Measurements from ENCODE around the gene PACRGL. TPM values are rescaled to one million over a fixed set of nuclear protein-coding genes. Genes with fewer than 3 reads are reported as not detected.

PACRGL gene
- total and polyA plus RNA-seq, 9 of the 15 experiments (the other 6 are each of a cell fraction or from before 2014, with no cell fraction given), result 6.6 to 55.0 (median 27.5) TPM

DNA sequence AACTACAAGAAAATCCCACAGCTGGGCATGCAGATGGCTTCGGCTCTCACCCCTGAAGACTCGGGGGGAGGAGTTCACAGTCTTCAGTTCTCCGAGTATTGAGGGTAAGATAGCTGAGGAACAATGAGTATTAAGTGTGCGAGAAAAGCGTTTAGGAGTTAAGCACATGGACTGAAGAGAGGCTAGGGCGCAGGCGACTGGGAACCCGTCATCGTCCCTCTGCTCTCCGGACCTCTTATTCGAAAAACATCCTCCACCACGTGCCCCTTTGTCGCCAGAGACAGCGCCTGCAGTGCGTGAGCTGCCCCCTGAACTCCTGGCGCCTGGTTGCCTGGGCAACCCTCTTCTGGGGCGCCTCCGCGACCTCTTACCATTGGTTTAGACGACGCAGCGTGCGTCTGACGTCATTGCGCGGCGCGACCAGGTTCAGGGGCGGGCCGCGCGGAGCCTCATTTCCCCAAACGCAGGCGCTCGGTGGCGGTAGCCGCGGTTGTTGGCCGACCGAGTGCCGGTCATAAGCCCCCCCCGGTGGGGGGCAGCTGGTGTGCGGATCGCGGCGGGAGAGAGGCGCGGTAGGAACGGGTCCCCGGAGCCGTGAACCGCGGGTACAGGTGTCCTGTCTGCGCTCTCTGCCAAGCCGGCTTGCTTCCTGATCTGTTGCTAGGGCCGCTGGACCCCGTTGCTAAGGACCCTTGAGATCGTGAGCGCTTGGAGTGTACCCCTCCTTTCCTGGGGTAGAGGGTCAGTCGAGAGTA lies at the start of gene PACRGL (continued):
- TF ChIP-seq, protein P1, sequence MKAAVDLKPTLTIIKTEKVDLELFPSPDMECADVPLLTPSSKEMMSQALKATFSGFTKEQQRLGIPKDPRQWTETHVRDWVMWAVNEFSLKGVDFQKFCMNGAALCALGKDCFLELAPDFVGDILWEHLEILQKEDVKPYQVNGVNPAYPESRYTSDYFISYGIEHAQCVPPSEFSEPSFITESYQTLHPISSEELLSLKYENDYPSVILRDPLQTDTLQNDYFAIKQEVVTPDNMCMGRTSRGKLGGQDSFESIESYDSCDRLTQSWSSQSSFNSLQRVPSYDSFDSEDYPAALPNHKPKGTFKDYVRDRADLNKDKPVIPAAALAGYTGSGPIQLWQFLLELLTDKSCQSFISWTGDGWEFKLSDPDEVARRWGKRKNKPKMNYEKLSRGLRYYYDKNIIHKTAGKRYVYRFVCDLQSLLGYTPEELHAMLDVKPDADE (conservative IDR thresholded peaks at IDR 0.05; ENCODE audit: control insufficient read depth, low read depth, low read length), result peak; percentile 84
- TF ChIP-seq, protein P2, sequence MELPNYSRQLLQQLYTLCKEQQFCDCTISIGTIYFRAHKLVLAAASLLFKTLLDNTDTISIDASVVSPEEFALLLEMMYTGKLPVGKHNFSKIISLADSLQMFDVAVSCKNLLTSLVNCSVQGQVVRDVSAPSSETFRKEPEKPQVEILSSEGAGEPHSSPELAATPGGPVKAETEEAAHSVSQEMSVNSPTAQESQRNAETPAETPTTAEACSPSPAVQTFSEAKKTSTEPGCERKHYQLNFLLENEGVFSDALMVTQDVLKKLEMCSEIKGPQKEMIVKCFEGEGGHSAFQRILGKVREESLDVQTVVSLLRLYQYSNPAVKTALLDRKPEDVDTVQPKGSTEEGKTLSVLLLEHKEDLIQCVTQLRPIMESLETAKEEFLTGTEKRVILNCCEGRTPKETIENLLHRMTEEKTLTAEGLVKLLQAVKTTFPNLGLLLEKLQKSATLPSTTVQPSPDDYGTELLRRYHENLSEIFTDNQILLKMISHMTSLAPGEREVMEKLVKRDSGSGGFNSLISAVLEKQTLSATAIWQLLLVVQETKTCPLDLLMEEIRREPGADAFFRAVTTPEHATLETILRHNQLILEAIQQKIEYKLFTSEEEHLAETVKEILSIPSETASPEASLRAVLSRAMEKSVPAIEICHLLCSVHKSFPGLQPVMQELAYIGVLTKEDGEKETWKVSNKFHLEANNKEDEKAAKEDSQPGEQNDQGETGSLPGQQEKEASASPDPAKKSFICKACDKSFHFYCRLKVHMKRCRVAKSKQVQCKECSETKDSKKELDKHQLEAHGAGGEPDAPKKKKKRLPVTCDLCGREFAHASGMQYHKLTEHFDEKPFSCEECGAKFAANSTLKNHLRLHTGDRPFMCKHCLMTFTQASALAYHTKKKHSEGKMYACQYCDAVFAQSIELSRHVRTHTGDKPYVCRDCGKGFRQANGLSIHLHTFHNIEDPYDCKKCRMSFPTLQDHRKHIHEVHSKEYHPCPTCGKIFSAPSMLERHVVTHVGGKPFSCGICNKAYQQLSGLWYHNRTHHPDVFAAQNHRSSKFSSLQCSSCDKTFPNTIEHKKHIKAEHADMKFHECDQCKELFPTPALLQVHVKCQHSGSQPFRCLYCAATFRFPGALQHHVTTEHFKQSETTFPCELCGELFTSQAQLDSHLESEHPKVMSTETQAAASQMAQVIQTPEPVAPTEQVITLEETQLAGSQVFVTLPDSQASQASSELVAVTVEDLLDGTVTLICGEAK (IDR thresholded peaks at IDR 0.05), result no peak
- TF ChIP-seq, protein P2 (CRISPR knock-in tag; IDR thresholded peaks at IDR 0.05), result no peak
- peak; percentile 96 for TF ChIP-seq POLR2G (IDR thresholded peaks at IDR 0.05; ENCODE audit: low read depth, low read length)
- peak; percentile 43 for TF ChIP-seq BHLHE40 (IDR thresholded peaks at IDR 0.05; ENCODE audit: low read length)
- TF ChIP-seq, protein P3, sequence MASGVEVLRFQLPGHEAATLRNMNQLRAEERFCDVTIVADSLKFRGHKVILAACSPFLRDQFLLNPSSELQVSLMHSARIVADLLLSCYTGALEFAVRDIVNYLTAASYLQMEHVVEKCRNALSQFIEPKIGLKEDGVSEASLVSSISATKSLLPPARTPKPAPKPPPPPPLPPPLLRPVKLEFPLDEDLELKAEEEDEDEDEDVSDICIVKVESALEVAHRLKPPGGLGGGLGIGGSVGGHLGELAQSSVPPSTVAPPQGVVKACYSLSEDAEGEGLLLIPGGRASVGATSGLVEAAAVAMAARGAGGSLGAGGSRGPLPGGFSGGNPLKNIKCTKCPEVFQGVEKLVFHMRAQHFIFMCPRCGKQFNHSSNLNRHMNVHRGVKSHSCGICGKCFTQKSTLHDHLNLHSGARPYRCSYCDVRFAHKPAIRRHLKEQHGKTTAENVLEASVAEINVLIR (CRISPR knock-in tag; IDR thresholded peaks at IDR 0.05), result peak; percentile 90
- peak; percentile 59; the same call in 1 of the 2 replicates for TF ChIP-seq FOXJ2 (tag; IDR thresholded peaks at IDR 0.05)
- peak; percentile 88 to 95; a peak in 3 of 4 replicates for TF ChIP-seq SIN3A (IDR thresholded peaks at IDR 0.05; ENCODE audit: borderline replicate concordance in 2 of 2, control insufficient read depth in 1 of 2, low read depth in 2 of 2, low read length in 2 of 2)
- peak; percentile 65 for TF ChIP-seq NFYB (IDR thresholded peaks at IDR 0.05; ENCODE audit: extremely low read depth, insufficient read length)
- TF ChIP-seq PYGO2 (tag; IDR thresholded peaks at IDR 0.05), result no peak
- peak; percentile 63; the same call in 1 of the 2 replicates for TF ChIP-seq KHSRP (IDR thresholded peaks at IDR 0.05)
- TF ChIP-seq CREM (IDR thresholded peaks at IDR 0.05; ENCODE audit: low read depth), result peak; percentile 96
- 0 out of 2 replicates have a peak, but pooled peaks have one; percentile 10 for TF ChIP-seq CBFA2T3 (IDR thresholded peaks at IDR 0.05)
- TF ChIP-seq NR2C1 (IDR thresholded peaks at IDR 0.05), result peak; percentile 93
- TF ChIP-seq NR2C1 (tag; IDR thresholded peaks at IDR 0.05), result peak; percentile 91
- TF ChIP-seq RBM22 (IDR thresholded peaks at IDR 0.05; ENCODE audit: low read depth, low read length, poor library complexity, severe bottlenecking), result peak; percentile 85
- TF ChIP-seq CCNT2 (IDR thresholded peaks at IDR 0.05; ENCODE audit: borderline replicate concordance, extremely low read depth, insufficient read length, low read depth, low read length), result peak; percentile 68
